Ramos (cell line): ENCODE results near the gene KCNJ11.

Experiments used
- in situ Hi-C: fragments of 300-500 bp; cut with MboI; formaldehyde crosslinking; loops from one replicate; pipeline ENCODE4 v1.14.3; 2022; ENCODE audit warnings: low sequenced_read_pairs; ENCODE audit not compliant: unreplicated experiment

The KCNJ11 gene

GRCh38 chr11:17410606-17411379, 22.3 kb upstream of the KCNJ11 start:
- in situ Hi-C loops = no loop called here

GRCh38 chr11:17408641-17409040, 20.2 kb upstream of the KCNJ11 start:
- in situ Hi-C loops = no loop called here

- in situ Hi-C loops = no loop called here
Observed at GRCh38 chr11:17408026-17408425, 19.6 kb upstream of the KCNJ11 start.

- in situ Hi-C loops = no loop called here
Observed at GRCh38 chr11:17407575-17407974, 19.1 kb upstream of the KCNJ11 start.

GRCh38 chr11:17406818-17407149, 18.3 kb upstream of the KCNJ11 start:
- in situ Hi-C loops = no loop called here

DNA sequence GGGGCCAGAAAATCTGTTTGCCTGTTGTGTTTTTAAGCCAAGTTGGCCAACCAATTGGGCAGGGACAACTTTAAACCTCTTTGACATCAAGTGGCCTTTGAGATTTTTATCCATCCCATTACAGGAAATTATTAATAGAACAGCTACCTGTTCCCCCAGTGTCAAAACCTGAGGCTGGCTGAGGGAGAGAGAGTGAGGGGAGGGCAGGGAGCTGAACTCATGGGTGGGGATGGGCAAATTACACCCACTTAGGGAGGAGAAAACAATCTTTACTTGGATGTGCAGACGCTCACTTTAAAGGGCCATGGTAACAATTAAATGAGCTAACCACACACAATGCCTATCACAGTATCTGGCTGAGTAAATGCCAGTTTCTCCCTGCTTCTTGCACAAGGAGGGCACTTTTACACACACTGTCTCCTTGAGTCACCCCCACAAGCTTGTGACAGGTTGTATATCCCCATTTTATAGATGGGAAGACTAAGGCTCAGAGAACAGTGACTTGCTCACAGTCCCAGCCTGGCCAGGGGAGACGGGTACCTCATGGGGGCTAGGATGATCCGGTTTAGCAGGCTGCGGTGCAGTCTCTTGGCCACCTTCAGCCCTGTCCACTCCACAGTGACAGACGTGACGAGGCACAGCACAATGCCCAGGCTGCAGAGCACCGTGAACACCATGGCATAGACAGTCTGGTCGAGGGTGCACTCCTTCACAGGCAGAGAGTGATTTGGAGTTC, 17.8 kb upstream of the KCNJ11 start:
- in situ Hi-C loops = no loop called here

- in situ Hi-C loops = no loop called here
Observed at GRCh38 chr11:17405232-17406005, 17.0 kb upstream of the KCNJ11 start.

DNA sequence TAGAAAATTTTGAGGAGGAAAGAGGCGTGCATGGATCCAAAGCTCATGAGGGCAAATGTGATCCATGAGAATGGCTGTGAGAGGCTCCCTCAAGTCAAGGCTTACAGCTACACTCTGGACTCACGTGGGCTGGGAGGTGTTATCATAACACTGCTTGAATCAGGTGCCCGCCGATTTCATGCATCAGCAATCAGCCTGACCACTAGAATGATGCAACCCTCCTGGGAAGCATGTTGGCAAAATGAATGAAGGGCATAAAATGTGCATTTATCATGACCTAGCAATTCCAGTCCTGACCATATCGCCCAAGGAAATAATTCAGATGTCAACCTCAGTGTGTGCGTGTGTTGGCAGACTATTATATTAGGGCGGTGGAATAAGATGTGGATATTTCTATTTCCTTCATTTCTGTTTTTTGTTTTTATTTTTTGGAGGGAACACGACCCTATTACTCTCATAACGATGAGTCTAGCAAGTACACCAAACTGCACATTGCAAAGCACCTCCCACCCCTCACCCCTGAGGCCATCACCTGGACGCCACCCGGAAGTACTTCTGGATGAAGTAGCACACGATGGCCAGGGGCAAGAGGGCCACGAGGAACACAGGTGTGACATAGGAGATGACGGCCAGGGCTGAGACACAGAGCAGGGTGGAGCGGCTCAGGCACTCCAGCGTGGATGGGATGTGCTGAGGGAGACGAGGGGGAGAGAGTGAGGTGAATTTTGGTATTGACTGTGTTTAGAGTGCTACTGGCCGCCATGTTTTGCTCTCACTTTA, 15.7 kb upstream of the KCNJ11 start:
- in situ Hi-C loops = no loop called here

DNA sequence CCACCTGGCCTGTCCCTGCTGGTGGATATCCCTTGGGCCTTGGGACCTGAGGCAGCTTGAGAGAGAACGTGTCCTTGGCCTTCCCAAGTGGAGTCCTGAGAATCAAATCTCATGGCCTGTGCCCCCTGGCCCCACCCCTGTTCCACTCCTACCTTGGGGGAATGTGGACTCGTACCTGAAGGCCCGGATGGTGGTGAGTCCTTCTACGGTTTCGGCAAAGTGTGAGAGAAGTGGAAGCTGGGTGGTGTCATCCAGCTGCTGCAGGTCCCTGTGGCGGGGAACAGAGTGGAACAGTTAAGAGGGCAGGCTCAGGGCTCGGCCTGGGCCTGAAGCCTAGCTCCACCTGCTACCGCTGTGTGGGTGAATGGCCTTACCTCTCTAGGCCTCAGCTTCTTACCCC, 14.0 kb upstream of the KCNJ11 start:
- in situ Hi-C loops = no loop called here

DNA sequence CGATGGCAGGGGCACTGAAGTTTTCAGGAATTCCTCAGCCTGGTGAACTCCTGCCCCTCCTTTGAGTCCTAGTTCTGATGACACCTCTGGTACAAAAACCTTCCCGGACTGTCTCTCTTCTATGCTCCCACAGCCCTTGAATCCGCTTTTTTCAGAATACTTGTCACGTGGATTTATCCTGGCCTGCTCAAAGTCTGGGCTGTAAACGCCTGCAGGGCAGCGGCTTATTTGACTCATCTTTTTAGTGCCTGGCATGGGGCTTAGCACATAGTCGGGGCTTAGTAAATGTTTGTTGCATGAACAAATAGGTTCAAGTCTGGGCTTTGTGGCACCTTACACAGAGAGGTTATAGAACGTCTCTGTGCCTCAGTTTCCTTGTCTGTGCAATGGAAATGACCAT, 13.4 kb upstream of the KCNJ11 start:
- in situ Hi-C loops = no loop called here

GRCh38 chr11:17401316-17401715, 12.9 kb upstream of the KCNJ11 start:
- in situ Hi-C loops = no loop called here

- in situ Hi-C loops = no loop called here
Observed at GRCh38 chr11:17400048-17400775, 11.8 kb upstream of the KCNJ11 start.

GRCh38 chr11:17399236-17399635, 10.8 kb upstream of the KCNJ11 start:
- in situ Hi-C loops = no loop called here

DNA sequence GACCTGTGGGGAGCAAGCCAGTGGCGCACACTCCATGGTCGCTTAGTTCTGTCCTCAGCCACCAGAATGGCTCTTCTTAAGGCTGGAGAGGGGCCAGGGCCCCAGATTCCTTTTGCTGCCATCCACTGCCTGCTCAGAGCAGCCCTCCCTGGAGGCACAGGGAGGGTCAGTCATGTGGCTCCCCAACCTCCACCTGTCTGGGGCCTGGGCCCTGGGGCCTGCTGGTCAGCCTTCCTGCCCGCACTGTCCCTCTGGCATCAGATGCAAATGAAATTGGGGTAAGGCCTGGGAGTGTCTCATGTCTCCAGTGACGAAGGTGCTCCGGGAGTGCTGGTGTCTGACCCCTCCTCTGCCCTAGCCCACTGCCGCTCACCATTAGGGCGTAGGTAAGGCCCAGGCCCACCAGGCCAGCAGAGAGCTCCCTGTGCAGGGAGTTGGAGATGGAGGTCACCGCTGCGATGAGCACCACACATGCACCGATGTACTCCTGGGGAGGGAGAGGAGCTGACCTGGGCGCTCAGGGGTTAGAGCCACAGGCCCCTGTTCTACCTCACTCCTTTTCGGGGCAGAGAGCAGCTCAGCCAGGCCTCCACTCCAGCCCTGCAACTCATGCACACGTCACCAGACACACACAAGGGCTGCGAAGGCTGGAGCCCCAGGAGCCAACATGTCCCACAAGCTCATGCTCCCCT, 9.0 kb upstream of the KCNJ11 start:
- in situ Hi-C loops = no loop called here

DNA sequence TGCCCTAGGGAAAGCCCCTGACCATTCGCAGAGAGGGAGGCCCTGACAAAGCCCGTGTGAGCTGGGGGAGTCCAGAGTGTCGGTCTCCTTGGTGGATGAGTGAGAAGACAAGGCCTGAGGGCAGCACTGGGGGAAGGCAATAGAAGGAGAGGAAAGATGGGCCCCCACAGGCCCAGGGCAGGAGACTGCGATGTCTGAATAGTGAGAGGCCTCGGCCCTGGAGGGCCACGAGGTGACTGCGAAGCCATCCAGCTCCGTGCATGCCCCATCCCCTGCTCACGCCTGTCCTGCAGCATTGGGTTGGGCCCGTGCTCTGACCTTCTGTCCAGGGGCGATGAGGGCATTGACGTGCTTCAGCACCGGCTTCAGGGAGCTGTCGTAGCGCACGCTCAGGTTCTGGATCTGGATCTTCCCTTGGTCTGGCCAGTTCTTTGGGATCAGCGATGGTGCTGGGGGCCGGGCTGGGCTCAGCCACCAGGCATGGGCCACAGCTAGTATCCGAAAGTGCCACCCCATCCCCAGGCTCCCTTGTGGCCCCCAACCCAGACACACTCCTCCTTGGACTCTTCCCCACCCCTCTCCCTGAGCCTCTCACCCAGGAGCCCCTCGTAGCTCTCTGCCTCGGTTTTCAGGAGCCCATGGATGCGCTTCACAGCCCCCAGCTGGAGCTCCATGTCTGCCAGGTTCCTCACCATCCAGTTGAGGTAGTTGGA, 8.3 kb upstream of the KCNJ11 start:
- in situ Hi-C loops = no loop called here

DNA sequence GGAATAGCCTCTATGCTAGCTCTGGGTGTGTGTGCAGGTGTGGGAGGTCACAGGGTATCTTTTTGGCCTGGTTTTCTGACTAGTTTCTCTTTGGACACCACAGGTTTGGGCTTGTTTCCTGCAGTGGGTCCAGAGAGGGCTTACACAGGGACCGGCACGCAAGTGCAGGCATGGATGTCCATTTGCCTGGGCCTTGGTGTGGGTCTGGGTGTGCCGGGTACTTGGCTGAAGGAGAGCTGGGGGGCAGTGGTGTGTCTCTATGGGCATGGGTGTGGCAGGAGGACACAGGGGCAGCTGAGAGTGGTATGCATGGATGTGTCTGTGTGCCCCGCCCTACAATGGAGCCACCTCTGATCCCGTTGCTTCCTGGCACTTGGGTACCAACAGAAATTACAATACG, 7.5 kb upstream of the KCNJ11 start:
- in situ Hi-C loops = no loop called here

DNA sequence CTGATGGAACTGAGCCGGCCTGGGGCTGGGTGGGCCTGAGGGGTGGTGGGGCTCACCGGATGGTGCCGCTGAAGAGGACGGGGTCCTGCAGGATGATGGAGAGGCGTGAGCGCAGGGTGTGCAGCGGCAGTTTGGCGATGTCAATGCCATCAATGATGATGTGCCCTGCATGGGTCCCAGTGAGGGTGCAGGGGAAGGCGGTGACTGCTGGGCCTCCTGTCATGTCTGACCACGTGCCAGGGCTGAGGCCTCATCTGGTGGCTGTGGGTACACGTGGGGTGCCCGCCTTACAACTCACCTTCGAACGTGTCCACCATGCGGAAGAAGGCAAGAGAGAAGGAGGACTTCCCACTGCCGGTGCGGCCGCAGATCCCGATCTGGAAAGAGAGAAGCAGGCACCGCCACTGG, 7.1 kb upstream of the KCNJ11 start:
- in situ Hi-C loops = no loop called here

DNA sequence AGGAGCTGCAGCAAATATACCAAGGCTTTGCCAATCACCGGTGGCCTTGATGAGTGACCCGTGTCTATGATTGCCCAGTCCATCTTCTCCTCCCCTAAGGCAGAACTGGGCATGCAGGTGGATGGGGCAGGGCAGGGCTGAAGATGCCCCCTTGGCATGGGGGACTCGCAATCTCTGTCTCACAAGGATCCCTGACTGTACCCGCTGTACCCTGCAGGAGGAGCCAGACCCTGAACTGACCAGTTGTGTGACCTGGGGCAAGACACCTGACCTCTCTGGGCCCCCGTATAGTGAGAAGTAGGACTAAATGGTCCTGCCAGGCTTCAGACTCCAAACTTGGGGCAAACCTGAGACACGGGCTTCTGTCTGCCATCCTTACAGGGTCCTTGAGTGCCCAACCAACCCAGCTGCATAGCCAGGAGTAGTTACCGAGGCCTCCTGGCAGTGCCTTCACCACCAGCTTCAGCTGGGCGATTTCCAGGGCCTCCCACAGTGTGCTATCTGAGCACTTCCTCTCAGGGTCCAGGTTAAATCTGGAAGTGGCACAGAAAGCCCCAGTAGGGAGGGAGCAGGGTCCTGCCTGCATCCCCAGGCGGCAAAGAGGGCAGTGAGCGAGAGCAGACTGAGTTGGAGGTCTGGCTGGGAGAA, 6.4 kb upstream of the KCNJ11 start:
- in situ Hi-C loops = loop anchor here (5.0 kb wide), 1 partner anchor 107 kb away; no protein-coding TSS in a partner anchor
